Lung (tissue), 12 donors: ENCODE data around the gene APOC4. TPM values are rescaled to one million over a fixed set of nuclear protein-coding genes. Genes with fewer than 3 reads are reported as not detected.

Experiments used
- ATAC-seq: fragments of 200-7000 bp; cut with Tn5 transposase; one replicate; pipeline ENCODE4 v1.9.1; 2020; ENCODE audit warnings: moderate number of reproducible peaks; ENCODE audit not compliant: insufficient read depth, low FRiP score
- DNase-seq, 3 donors: peaks; one replicate each; pipeline ENCODE4 v3.0.0-alpha.2; 2013 to 2017
- H3K27ac ChIP-seq, 2 donors: one replicate each; pipeline ENCODE4 v1.5.1; 2013; ENCODE audit warnings: mild to moderate bottlenecking in 2 of 2, moderate library complexity in 2 of 2, control low read depth in 1 of 2, inconsistent platforms in 1 of 2, low read depth in 1 of 2, low read length in 1 of 2
- H3K27me3 ChIP-seq, 3 donors: one replicate each; pipeline ENCODE4 v1.5.1; 2013; ENCODE audit warnings: low read length in 2 of 3; ENCODE audit not compliant: control insufficient read depth in 3 of 3, insufficient read depth in 3 of 3
- H3K36me3 ChIP-seq, 4 donors: one replicate each; pipeline ENCODE4 v1.5.1; 2013; ENCODE audit warnings: low read length in 4 of 4, mild to moderate bottlenecking in 1 of 4, moderate library complexity in 1 of 4; ENCODE audit not compliant: control insufficient read depth in 4 of 4, insufficient read depth in 4 of 4
- H3K4me1 ChIP-seq, 5 donors: one replicate each; pipeline ENCODE4 v1.5.1; 2013; ENCODE audit warnings: low read length in 5 of 5, mild to moderate bottlenecking in 2 of 5, moderate library complexity in 1 of 5; ENCODE audit not compliant: control insufficient read depth in 5 of 5, insufficient read depth in 5 of 5
- H3K4me3 ChIP-seq: one replicate; pipeline ENCODE4 v1.5.1; 2013; ENCODE audit warnings: mild to moderate bottlenecking, control low read depth, moderate library complexity
- H3K9ac ChIP-seq, 2 donors: one replicate each; pipeline ENCODE4 v1.5.1; 2013; ENCODE audit warnings: low read length in 2 of 2, control low read depth in 1 of 2; ENCODE audit not compliant: insufficient read depth in 1 of 2
- H3K9me3 ChIP-seq, 4 donors: one replicate each; pipeline ENCODE4 v1.5.1; 2013; ENCODE audit warnings: low read length in 3 of 4, mild to moderate bottlenecking in 1 of 4, moderate library complexity in 1 of 4; ENCODE audit not compliant: control insufficient read depth in 4 of 4, insufficient read depth in 3 of 4
- WGBS, 2 donors: extraction: QIAGEN DNeasy Blood & Tissue Kit; methylation state at CpG; one replicate each; pipeline ENCODE4 v1.1.7; 2013; 5-methylcytosine and 5-hydroxymethylcytosine counted together
- polyA plus RNA-seq, 2 donors: library from polyadenylated mRNA; stranded (reverse); fragments of 200-250 nt; gene quantifications; one replicate each; pipeline ENCODE4 v1.2.1, GENCODE V29; 2013
- total RNA-seq, 2 donors: library from RNA; depleted of rRNA in 1 of 2; stranded (reverse); fragments of >200 nt in 1 of 2; gene quantifications; one replicate each; pipeline ENCODE4 v1.2.1, GENCODE V29; 2014 to 2021
- TF ChIP-seq, protein P1 (sequence below): IDR thresholded peaks from 2 replicates; pipeline ENCODE4 v1.5.1; 2012; ENCODE audit warnings: mild to moderate bottlenecking; ENCODE audit errors: control extremely low read depth, extremely low read depth
- donor health status: control.
- donor health status: control.
- donor health status: Bipolar disorder and iron deficiency.
- donor health status: healthy.
- donor health status: DM: yes; HTN: yes; CAD: no.

Gene APOC4
- total and polyA plus RNA-seq, 4 donors, result 0.98 TPM; not detected in 3

DNA sequence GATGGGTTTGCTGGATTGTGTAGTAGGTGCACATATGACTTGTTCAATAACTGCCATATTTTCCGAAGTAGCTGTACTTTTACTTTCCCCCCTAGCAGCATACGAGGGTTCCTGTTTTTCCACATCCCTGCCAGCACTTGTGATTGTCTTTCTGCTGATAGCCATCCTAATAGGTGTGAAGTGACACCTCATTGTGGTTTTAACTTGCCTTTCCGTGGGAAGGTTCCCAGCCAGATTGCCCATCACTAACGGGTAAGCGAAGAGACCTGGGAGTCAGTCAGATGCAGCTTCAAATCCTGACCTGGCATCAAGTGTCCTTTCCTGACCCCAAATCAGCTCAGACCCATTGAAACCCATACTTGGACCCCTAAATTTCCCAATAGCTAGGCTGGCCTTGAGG lies 17.7 kb downstream of the APOC4 start:
- no peak for ATAC-seq
- TF ChIP-seq, protein P1, sequence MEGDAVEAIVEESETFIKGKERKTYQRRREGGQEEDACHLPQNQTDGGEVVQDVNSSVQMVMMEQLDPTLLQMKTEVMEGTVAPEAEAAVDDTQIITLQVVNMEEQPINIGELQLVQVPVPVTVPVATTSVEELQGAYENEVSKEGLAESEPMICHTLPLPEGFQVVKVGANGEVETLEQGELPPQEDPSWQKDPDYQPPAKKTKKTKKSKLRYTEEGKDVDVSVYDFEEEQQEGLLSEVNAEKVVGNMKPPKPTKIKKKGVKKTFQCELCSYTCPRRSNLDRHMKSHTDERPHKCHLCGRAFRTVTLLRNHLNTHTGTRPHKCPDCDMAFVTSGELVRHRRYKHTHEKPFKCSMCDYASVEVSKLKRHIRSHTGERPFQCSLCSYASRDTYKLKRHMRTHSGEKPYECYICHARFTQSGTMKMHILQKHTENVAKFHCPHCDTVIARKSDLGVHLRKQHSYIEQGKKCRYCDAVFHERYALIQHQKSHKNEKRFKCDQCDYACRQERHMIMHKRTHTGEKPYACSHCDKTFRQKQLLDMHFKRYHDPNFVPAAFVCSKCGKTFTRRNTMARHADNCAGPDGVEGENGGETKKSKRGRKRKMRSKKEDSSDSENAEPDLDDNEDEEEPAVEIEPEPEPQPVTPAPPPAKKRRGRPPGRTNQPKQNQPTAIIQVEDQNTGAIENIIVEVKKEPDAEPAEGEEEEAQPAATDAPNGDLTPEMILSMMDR, result no peak
- H3K27me3 ChIP-seq, result no peaks in the 10 kb centered on the region
- no peak overlapping the region for H3K27ac ChIP-seq
- peaks cover 2 to 13% (median 6%) of the 10 kb centered on the region in 4 donors for H3K36me3 ChIP-seq
- no peak overlapping the region for H3K4me3 ChIP-seq
- DNase-seq, result no peak
- H3K9ac ChIP-seq, result no peak overlapping the region
- H3K9me3 ChIP-seq, result no peaks in the 10 kb centered on the region
- 77 to 87% methylated on average over 5 of the region's 5 CpGs for WGBS, 2 donors
- H3K4me1 ChIP-seq, result peaks cover 0 to 10% (median 6%) of the 10 kb centered on the region in 5 donors

DNA sequence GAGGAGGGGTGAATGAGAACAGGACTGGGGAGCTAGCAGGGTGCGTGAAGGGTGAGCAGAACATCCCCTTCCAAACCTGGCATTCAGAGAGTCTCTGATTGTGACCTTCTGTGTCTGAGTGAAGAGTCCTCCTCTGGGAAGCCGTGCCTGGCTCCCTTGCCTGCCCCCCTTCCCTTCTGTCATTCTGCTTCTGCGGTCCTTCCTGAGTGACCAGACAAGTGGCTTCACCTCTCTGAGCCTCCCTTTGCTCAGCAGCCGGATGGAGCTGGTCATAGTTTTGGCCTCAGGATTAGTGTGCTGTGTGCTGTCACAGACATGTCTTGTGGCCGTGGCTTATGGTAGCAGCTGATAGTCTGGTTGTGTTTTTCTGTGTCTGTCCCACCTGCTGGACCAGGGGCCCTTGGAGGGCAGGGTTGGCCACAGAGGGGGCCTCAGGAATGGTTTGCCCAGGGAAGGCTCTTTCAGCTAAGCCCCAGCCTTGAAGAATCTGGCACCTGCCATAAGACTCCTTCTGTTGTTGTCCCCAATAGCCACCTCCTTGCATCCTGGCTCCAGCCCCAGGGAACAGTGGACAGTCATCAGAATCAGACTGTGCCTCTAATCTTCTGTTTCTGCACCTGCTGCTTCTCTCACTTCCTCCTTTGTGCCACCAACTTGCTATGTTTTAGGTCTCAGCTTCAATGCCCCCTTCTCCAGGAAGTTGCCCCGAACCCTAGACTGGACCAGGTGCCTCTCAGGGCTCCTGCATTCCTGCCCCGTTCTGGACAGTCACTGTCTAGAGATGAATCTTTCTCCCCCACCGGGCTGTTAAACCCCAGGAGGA lies 19.1 kb downstream of the APOC4 start:
- Histone ChIP-seq H3K9ac (no peak overlapping the region), H3K36me3 (peaks cover 4 to 15% (median 7%) of the 10 kb centered on the region in 4 donors), H3K4me3 (no peak overlapping the region), H3K4me1 (peaks cover 0 to 6% (median 5%) of the 10 kb centered on the region in 5 donors), H3K9me3 (no peaks in the 10 kb centered on the region), H3K27me3 (no peaks in the 10 kb centered on the region), H3K27ac (no peak overlapping the region)
- TF ChIP-seq, protein P1, result no peak
- ATAC-seq, result no peak
- DNase-seq, result no peak
- WGBS, 2 donors, result 87 to 97% methylated on average over 8 of the region's 8 CpGs

DNA sequence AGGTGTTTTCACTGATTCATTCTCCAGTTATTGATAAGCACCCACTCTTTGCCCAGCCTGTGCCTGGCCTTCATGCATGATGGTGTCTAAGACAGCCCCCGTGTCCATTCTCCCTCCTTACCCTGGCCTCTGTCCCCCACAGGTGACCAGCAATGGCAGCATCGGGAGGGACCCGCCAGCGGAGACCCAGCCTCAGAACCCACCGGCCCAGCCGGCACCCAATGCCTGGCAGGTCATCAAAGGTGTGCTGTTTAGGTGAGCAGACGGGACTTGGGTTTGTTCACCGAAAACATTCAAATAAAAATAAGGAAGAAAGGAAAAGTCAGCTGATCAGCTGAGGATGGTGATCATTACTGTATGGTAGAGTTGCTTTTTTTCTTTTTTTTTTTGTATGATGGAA lies 19.8 kb downstream of the APOC4 start:
- Histone ChIP-seq H3K9ac (no peak overlapping the region), H3K4me1 (peaks cover 0 to 1% (median 0%) of the 10 kb centered on the region in 5 donors), H3K36me3 (peaks cover 5 to 18% (median 12%) of the 10 kb centered on the region in 4 donors), H3K9me3 (no peaks in the 10 kb centered on the region), H3K4me3 (no peak overlapping the region), H3K27me3 (no peaks in the 10 kb centered on the region), H3K27ac (no peak overlapping the region)
- TF ChIP-seq, protein P1, result no peak
- WGBS, 2 donors, result 94% methylated on average over 8 of the region's 8 CpGs
- ATAC-seq, result no peak
- DNase-seq, result no peak
